AG04450 (cell line): ENCODE measurements around the gene RPS2. TPM values are rescaled to one million over a fixed set of nuclear protein-coding genes. Genes with fewer than 3 reads are reported as not detected.

Experiments used
- CTCF ChIA-PET: fragments of 300-600, 350-600 bp; formaldehyde crosslinking; extraction: SDS; loops from one replicate; lab custom pipeline; 2022; ENCODE audit warnings: antibody characterized with exemption, inconsistent platforms; lab: Charles Lee
- POLR2A ChIA-PET: fragments of 350-600 bp; formaldehyde crosslinking; extraction: SDS; loops from one replicate; lab custom pipeline; 2021; ENCODE audit warnings: antibody characterized with exemption, inconsistent platforms; lab: Yijun Ruan, JAX
- DNase-seq: peaks from one replicate; pipeline ENCODE4 v3.0.0-alpha.2; 2011; ENCODE audit warnings: low read depth, low spot score
- H3K27ac ChIP-seq: one replicate; pipeline ENCODE4 v1.5.1; 2012; ENCODE audit warnings: low read depth, low read length, control low read depth
- H3K27me3 ChIP-seq: one replicate; pipeline ENCODE4 v1.6.0; 2012; ENCODE audit warnings: low read length; ENCODE audit not compliant: control insufficient read depth, insufficient read depth
- H3K4me3 ChIP-seq: 2 replicates; pipeline ENCODE4 v1.5.1; 2011; ENCODE audit warnings: mild to moderate bottlenecking, low read depth, low read length, control low read depth
- H3K9me3 ChIP-seq: 2 replicates; pipeline ENCODE4 v1.5.1; 2012; ENCODE audit warnings: low read length; ENCODE audit not compliant: control insufficient read depth, insufficient read depth
- polyA plus RNA-seq: library from polyadenylated mRNA; depleted of rRNA; stranded (reverse); fragments of >200 nt; gene quantifications from 2 replicates; pipeline ENCODE4 v1.2.3, GENCODE V29; 2011
- TF ChIP-seq, protein P1 (sequence below): IDR thresholded peaks from 2 replicates; pipeline ENCODE4 v1.5.1; 2011; ENCODE audit warnings: low read depth, low read length, control low read depth, inconsistent platforms

RPS2 gene
- polyA plus RNA-seq, 1 experiment, result 2,494 TPM

DNA sequence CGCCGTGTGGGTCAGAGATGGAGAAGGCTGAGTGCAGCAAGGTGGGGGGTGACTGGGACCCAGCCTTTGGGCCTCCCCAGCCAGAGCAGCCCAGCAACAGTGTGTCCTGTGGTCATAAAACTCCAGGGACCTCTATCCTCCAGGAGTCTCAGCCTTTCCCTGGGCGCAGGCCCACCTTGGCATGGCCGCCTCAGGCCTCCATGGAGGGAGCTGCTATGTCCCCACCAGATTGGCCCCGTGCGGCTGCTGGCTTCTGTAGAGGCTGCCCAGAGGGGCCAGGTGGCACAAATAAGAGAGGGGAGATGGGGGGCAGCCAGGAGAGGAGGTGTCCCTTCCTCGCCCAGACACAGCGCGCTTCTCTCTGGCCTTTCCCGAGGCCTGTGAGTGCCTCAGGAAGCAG lies 22.6 kb upstream of the RPS2 start:
- no peak overlapping the region for H3K27ac ChIP-seq
- peaks cover 3% of the 10 kb centered on the region; the same call in 1 of the 2 replicates for H3K9me3 ChIP-seq
- no peak for DNase-seq
- ChIA-PET CTCF (interaction anchor here (1.1 to 3.7 kb wide), 3 partner anchors 17 to 153 kb away, joined by 3 to 17 read pairs (median 6); no protein-coding TSS in a partner anchor), POLR2A (no interaction called here)
- peaks cover 29% of the 10 kb centered on the region for H3K27me3 ChIP-seq
- TF ChIP-seq, protein P1, sequence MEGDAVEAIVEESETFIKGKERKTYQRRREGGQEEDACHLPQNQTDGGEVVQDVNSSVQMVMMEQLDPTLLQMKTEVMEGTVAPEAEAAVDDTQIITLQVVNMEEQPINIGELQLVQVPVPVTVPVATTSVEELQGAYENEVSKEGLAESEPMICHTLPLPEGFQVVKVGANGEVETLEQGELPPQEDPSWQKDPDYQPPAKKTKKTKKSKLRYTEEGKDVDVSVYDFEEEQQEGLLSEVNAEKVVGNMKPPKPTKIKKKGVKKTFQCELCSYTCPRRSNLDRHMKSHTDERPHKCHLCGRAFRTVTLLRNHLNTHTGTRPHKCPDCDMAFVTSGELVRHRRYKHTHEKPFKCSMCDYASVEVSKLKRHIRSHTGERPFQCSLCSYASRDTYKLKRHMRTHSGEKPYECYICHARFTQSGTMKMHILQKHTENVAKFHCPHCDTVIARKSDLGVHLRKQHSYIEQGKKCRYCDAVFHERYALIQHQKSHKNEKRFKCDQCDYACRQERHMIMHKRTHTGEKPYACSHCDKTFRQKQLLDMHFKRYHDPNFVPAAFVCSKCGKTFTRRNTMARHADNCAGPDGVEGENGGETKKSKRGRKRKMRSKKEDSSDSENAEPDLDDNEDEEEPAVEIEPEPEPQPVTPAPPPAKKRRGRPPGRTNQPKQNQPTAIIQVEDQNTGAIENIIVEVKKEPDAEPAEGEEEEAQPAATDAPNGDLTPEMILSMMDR, result no peak
- H3K4me3 ChIP-seq, result no peak overlapping the region

DNA sequence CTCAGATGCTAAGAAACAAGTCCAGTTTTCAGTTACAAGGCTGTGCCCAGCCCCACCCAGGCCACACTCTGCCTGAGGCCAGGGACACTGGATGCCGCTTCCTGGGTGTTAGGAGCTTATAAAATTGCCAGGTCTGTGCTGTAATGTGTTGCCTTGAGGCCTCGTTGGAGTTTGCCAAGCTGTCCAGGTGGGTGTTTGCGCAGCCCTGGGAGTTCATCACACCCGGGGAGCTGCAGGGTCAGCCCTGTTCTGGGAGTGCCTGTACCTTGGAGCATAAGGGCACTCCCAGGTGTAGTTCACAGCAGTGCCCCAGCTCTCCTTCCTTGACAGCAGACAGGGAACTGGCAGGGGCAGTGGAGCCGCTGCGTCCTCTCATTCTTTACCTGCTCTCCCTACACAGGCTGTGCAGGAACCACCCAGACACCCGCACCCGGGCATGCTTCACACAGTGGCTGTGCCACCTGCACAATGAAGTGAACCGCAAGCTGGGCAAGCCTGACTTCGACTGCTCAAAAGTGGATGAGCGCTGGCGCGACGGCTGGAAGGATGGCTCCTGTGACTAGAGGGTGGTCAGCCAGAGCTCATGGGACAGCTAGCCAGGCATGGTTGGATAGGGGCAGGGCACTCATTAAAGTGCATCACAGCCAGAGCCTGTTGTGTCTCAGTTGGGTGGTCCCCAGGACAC lies 21.0 kb upstream of the RPS2 start:
- ChIA-PET CTCF (interaction anchor here (1.1 to 3.7 kb wide), 2 partner anchors 18 to 155 kb away, joined by 3 to 17 read pairs; no protein-coding TSS in a partner anchor), POLR2A (interaction anchor here (1.5 to 1.8 kb wide), 2 partner anchors 21 kb away, joined by 4 to 20 read pairs; partner anchors contain the start of gene RPS2)
- Histone ChIP-seq H3K27me3 (peaks cover 33% of the 10 kb centered on the region), H3K9me3 (peaks cover 3% of the 10 kb centered on the region; the same call in 1 of the 2 replicates), H3K4me3 (peak overlapping the region; percentile 74), H3K27ac (no peak overlapping the region)
- TF ChIP-seq, protein P1, result no peak
- no peak for DNase-seq

DNA sequence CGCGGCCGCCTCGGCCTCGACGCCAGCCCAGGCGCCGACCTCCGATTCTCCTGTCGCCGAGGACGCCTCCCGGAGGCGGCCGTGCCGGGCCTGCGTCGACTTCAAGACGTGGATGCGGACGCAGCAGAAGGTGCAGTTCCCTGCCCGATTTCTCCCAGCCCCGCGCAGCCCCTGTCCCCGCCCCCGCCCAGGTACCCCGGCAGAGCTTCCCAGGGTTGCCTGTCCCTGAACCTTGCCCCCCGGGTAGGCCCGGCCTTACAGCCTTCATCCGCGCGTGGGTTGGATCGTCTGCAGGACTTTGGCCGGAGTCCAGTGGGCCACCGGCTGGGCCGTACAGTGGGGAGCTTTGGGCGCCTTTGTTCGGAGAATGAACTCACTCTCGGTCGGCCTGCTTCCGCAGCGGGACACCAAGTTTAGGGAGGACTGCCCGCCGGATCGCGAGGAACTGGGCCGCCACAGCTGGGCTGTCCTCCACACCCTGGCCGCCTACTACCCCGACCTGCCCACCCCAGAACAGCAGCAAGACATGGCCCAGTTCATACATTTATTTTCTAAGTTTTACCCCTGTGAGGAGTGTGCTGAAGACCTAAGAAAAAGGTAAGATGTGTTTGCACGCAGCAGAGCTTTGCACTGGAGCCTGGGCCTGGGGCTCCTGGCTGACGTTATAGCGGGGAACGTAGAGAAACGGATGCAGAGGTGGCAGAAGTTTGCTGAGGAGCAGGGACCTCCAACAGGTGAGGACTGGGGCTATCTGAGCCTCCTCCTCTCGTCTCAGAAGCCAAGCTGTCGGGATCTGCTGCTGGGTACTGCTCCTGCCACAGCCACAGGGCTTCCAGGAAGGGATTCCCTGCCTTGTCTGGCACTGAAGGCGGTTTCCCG lies 20.0 kb upstream of the RPS2 start:
- peak overlapping the region; percentile 74 for H3K4me3 ChIP-seq
- ChIA-PET POLR2A (interaction anchor here (0.6 to 2.0 kb wide), 6 partner anchors 13 to 926 kb away, joined by 3 to 20 read pairs (median 4); partner anchors contain the start of genes ECI1, RPS2, TBL3 and TRAF7), CTCF (interaction anchor here (0.9 to 3.7 kb wide), 2 partner anchors 19 to 156 kb away, joined by 3 to 17 read pairs; no protein-coding TSS in a partner anchor)
- TF ChIP-seq, protein P1, result no peak
- no peak for DNase-seq
- peaks cover 3% of the 10 kb centered on the region; the same call in 1 of the 2 replicates for H3K9me3 ChIP-seq
- no peak overlapping the region for H3K27ac ChIP-seq
- H3K27me3 ChIP-seq, result peaks cover 39% of the 10 kb centered on the region

DNA sequence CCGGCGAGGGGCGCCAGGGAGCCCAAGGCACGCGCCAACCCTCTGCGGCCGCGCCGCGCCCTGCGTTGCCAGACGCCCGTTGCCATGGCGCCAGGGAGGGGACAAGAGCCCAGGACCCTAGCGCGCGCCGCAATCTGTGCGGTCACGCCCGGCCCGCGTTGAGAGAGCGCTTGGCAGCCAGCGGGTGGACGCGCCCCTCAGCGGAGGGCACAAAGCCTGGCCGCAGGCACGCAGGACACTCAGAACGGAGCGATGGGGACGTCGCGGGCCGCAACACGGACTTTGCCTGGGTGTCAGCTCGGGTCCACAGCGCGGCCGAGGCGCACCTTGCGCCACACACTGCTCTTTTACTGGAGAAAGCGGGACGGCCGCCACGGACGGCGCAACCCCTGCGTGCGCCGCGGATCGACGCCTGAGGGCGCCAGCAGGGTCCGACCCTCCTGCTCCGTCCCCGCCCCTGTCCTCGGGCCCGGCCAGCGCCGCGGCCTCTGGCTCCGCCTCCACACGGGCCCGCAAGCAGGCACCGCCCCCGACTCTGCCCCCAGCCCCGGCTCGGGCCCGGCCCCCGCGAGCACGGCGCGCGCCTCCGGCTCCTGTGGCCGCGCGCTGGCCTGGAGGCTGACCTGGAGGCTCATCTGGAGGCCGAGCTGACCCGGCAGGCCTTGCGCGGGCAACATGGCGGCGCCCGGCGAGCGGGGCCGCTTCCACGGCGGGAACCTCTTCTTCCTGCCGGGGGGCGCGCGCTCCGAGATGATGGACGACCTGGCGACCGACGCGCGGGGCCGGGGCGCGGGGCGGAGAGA lies 19.1 kb upstream of the RPS2 start, which contains the start of gene GFER:
TSS of gene GFER (plus strand) at position 650 of the 803 bp plus-strand sequence. CDS start at position 676, 26 bp downstream.
- Histone ChIP-seq H3K4me3 (peak within 1 kb of the TSS; percentile 74), H3K9me3 (peaks cover under 1% of the 10 kb centered on the region; the same call in 1 of the 2 replicates), H3K27ac (no peak within 1 kb of the TSS), H3K27me3 (peaks cover 36% of the 10 kb centered on the region)
- POLR2A ChIA-PET, result interaction anchor here (0.6 to 2.0 kb wide), 6 partner anchors 12 to 272 kb away, joined by 3 to 20 read pairs (median 4); partner anchors contain the start of genes RPS2, TBL3 and TRAF7
- peak; percentile 72 for DNase-seq
- CTCF ChIA-PET, result interaction anchor here (0.6 to 3.7 kb wide), 4 partner anchors 20 to 157 kb away, joined by 3 to 17 read pairs (median 4); no protein-coding TSS in a partner anchor
- TF ChIP-seq, protein P1, result peak; percentile 44
